Cardiac muscle cell (in vitro differentiated cells and primary cell): Measurements from ENCODE around the gene GPAT2. TPM values are rescaled to one million over a fixed set of nuclear protein-coding genes. Genes with fewer than 3 reads are reported as not detected.
"Not testable (repeated sequence)": the region's sequence is repeated elsewhere in the genome, so short reads cannot be mapped to it uniquely, and the experiment has no call there.

ENCODE experiments used
- DNase-seq, 2 donors: peaks; one replicate each; pipeline versions ENCODE4 v3.0.0 to v3.0.0-alpha.2; 2010 to 2017; ENCODE audit warnings: low read depth in 1 of 2, low spot score in 1 of 2
- H3K27ac ChIP-seq: fragments of 200-600 bp; sonication (generic); 2 replicates; pipeline ENCODE4 v1.5.1; 2016
- H3K27me3 ChIP-seq: fragments of 200-600 bp; sonication (generic); 2 replicates; pipeline ENCODE4 v1.6.0; 2016; ENCODE audit warnings: control low read depth
- H3K36me3 ChIP-seq: fragments of 200-600 bp; sonication (generic); 2 replicates; pipeline ENCODE4 v1.5.1; 2016; ENCODE audit warnings: control low read depth
- H3K4me1 ChIP-seq: fragments of 200-600 bp; sonication (generic); 2 replicates; pipeline ENCODE4 v1.8.1; 2017; ENCODE audit warnings: low read depth, mild to moderate bottlenecking, mixed run types
- H3K4me3 ChIP-seq: fragments of 200-600 bp; sonication (generic); 2 replicates; pipeline ENCODE4 v1.5.1; 2016; ENCODE audit warnings: mild to moderate bottlenecking
- H3K9me3 ChIP-seq: fragments of 200-600 bp; sonication (generic); 2 replicates; pipeline ENCODE4 v1.5.1; 2017; ENCODE audit warnings: low read depth, mild to moderate bottlenecking, control low read depth
- CTCF ChIP-seq: IDR thresholded peaks from 2 replicates; pipeline ENCODE4 v1.5.1; 2012; ENCODE audit warnings: low read depth, mild to moderate bottlenecking, low read length
- polyA plus RNA-seq: library from polyadenylated mRNA; unstranded; fragments of >200 nt; fragmentation: Nextera tagmentation; extraction: Ambion mirVana; gene quantifications from 2 replicates; pipeline ENCODE4 v1.2.1, GENCODE V29; 2016
- total RNA-seq: library from RNA; depleted of rRNA; stranded (reverse); fragments of >200 nt; gene quantifications from 2 replicates; pipeline ENCODE4 v1.2.3, GENCODE V29; 2016

GPAT2 gene
- total and polyA plus RNA-seq, 2 experiments from 2014 or later, result 1.8 to 3.5 TPM

GRCh38 chr2:96011129-96011455, 23.6 kb downstream of the GPAT2 start:
- not testable (repeated sequence) for H3K9me3 ChIP-seq, H3K27ac ChIP-seq, H3K36me3 ChIP-seq, H3K4me1 ChIP-seq, H3K27me3 ChIP-seq, H3K4me3 ChIP-seq
- DNase-seq, result peak; percentile 26 to 32
- TF ChIP-seq CTCF, result peak; percentile 29

GRCh38 chr2:96010320-96011128, 24.2 kb downstream of the GPAT2 start:
- H3K4me3 ChIP-seq, result peak overlapping the region; percentile 35
- peak overlapping the region; percentile 58 for H3K27ac ChIP-seq

GRCh38 chr2:96009833-96010232, 24.9 kb downstream of the GPAT2 start:
- peak in 1 of 2 donors; percentile 4 for DNase-seq
- Histone ChIP-seq H3K27ac (peak overlapping the region; percentile 58), H3K4me3 (peak overlapping the region; percentile 35)
- H3K36me3 ChIP-seq, H3K9me3 ChIP-seq, H3K27me3 ChIP-seq, H3K4me1 ChIP-seq: not testable (repeated sequence)

More at GRCh38 chr2:96010320-96011128, 24.2 kb downstream of the GPAT2 start:
- H3K36me3 ChIP-seq, H3K27me3 ChIP-seq, H3K4me1 ChIP-seq, H3K9me3 ChIP-seq: not testable (repeated sequence)
- DNase-seq, result peak; percentile 84 to 97

- DNase-seq, H3K9me3 ChIP-seq, H3K4me3 ChIP-seq, H3K27me3 ChIP-seq, H3K36me3 ChIP-seq, H3K27ac ChIP-seq, H3K4me1 ChIP-seq: not testable (repeated sequence)
These were observed 26.7 kb downstream of the GPAT2 start for GRCh38 chr2:96008051-96008450.

GRCh38 chr2:96006248-96006647, 28.5 kb downstream of the GPAT2 start:
- H3K36me3 ChIP-seq, DNase-seq, H3K27me3 ChIP-seq, H3K4me1 ChIP-seq, H3K9me3 ChIP-seq, H3K27ac ChIP-seq, H3K4me3 ChIP-seq: not testable (repeated sequence)

- TF ChIP-seq CTCF, result peak; percentile 67
- H3K27ac ChIP-seq, result peak overlapping the region; percentile 70
These were observed 42.0 kb downstream of the GPAT2 start for GRCh38 chr2:95992520-95993272.

GRCh38 chr2:95992102-95992501, 42.6 kb downstream of the GPAT2 start:
- peak overlapping the region; percentile 57 for H3K4me3 ChIP-seq
- H3K27me3 ChIP-seq, H3K27ac ChIP-seq, DNase-seq, H3K9me3 ChIP-seq, H3K36me3 ChIP-seq, H3K4me1 ChIP-seq: not testable (repeated sequence)

More at GRCh38 chr2:95992520-95993272, 42.0 kb downstream of the GPAT2 start:
- H3K4me3 ChIP-seq, result peak overlapping the region; percentile 57
- not testable (repeated sequence) for H3K27me3 ChIP-seq, H3K4me1 ChIP-seq, H3K9me3 ChIP-seq, H3K36me3 ChIP-seq
- peak; percentile 33 to 54 for DNase-seq

- Histone ChIP-seq H3K4me3 (peak within 1 kb of the TSS; percentile 57), H3K27ac (peak within 1 kb of the TSS; percentile 70)
- DNase-seq, result peak; percentile 44 to 52
- H3K4me1 ChIP-seq, H3K36me3 ChIP-seq, H3K27me3 ChIP-seq, H3K9me3 ChIP-seq: not testable (repeated sequence)
These were observed 43.2 kb downstream of the GPAT2 start, which contains the start of gene ANKRD36C for GRCh38 chr2:95991351-95992094. Gene ANKRD36C, minus strand, starts transcription at chr2:95991824. Its CDS starts 116 bp downstream, at chr2:95991708.

GRCh38 chr2:95990884-95991283, 43.8 kb downstream of the GPAT2 start:
- not testable (repeated sequence) for H3K4me1 ChIP-seq, H3K36me3 ChIP-seq, H3K27me3 ChIP-seq, DNase-seq, H3K9me3 ChIP-seq, H3K27ac ChIP-seq
- peak overlapping the region; percentile 15 for H3K4me3 ChIP-seq
